OCI-LY7 (cell line): ENCODE data around the gene EVX2. TPM values are rescaled to one million over a fixed set of nuclear protein-coding genes. Genes with fewer than 3 reads are reported as not detected.

Source experiments
- BruUV-seq: library from RNA; stranded (reverse); fragments of 400-500 nt; replicated peaks from 2 replicates; lab custom pipeline; 2021; lab: Mats Ljungman, UMichigan
- CTCF ChIA-PET: fragments of 300-600 bp; sonication (Branson Sonifier 250); formaldehyde crosslinking; loops from one replicate; lab custom pipeline; 2022; ENCODE audit warnings: antibody characterized with exemption; ENCODE audit not compliant: unreplicated experiment; lab: Charles Lee
- POLR2A ChIA-PET: fragments of 300-600 bp; sonication (Branson Sonifier 250); formaldehyde crosslinking; loops from one replicate; lab custom pipeline; 2022; ENCODE audit warnings: antibody characterized with exemption; lab: Charles Lee
- DNase-seq: peaks from one replicate; pipeline ENCODE4 v3.0.0-alpha.2; 2015; ENCODE audit warnings: low spot score
- H2AFZ ChIP-seq: fragments of 200-600 bp; sonication (generic), shearing (Covaris generic); 2 replicates; pipeline ENCODE4 v1.6.1; 2014; ENCODE audit warnings: mild to moderate bottlenecking, antibody characterized with exemption, low read length, moderate library complexity
- H3K27ac ChIP-seq: fragments of 200-600 bp; sonication (generic); 2 replicates; pipeline ENCODE4 v1.5.1; 2014; ENCODE audit warnings: mixed run types, low read depth, mild to moderate bottlenecking, moderate library complexity, low read length, inconsistent platforms; ENCODE audit not compliant: poor library complexity, severe bottlenecking
- H3K36me3 ChIP-seq: fragments of 200-600 bp; sonication (generic); 2 replicates; pipeline ENCODE4 v1.6.1; 2014; ENCODE audit warnings: mild to moderate bottlenecking, antibody characterized with exemption, low read length, moderate library complexity, mixed read lengths; ENCODE audit not compliant: insufficient read depth
- H3K4me1 ChIP-seq: fragments of 200-600 bp; sonication (generic); 2 replicates; pipeline ENCODE4 v1.5.1; 2014; ENCODE audit warnings: mild to moderate bottlenecking, low read length; ENCODE audit not compliant: insufficient read depth, poor library complexity, severe bottlenecking
- H3K4me2 ChIP-seq: fragments of 200-600 bp; sonication (generic); 2 replicates; pipeline ENCODE4 v1.6.1; 2014; ENCODE audit warnings: mild to moderate bottlenecking, low read length
- H3K4me3 ChIP-seq: fragments of 200-600 bp; sonication (generic); 2 replicates; pipeline ENCODE4 v1.5.1; 2014; ENCODE audit warnings: mild to moderate bottlenecking, low read depth, low read length; ENCODE audit not compliant: poor library complexity, severe bottlenecking
- H3K79me2 ChIP-seq: fragments of 200-600 bp; sonication (generic); 2 replicates; pipeline ENCODE4 v1.6.1; 2016; ENCODE audit warnings: low read depth, mild to moderate bottlenecking, low read length, moderate library complexity, mixed read lengths; ENCODE audit not compliant: insufficient read depth
- H3K9me2 ChIP-seq: fragments of 200-600 bp; sonication (generic); 2 replicates; pipeline ENCODE4 v1.6.1; 2016; ENCODE audit warnings: mild to moderate bottlenecking, low read length, mixed read lengths; ENCODE audit not compliant: insufficient read depth
- H3K9me3 ChIP-seq: fragments of 200-600 bp; sonication (generic); 2 replicates; pipeline ENCODE4 v1.6.1; 2014; ENCODE audit warnings: mild to moderate bottlenecking, mixed run types, low read length, mixed read lengths
- H4K20me1 ChIP-seq: fragments of 200-600 bp; sonication (generic); 2 replicates; pipeline ENCODE4 v1.6.1; 2014; ENCODE audit warnings: mild to moderate bottlenecking, antibody characterized with exemption, low read length, moderate library complexity, mixed read lengths; ENCODE audit not compliant: insufficient read depth
- CTCF ChIP-seq: fragments of 200-600 bp; sonication (generic); conservative IDR thresholded peaks from 2 replicates; pipeline ENCODE4 v1.5.1; 2014; ENCODE audit warnings: mild to moderate bottlenecking, antibody characterized with exemption, low read length, moderate library complexity, mixed read lengths
- EZH2phosphoT487 ChIP-seq: fragments of 200-600 bp; sonication (generic); IDR thresholded peaks from 2 replicates; pipeline ENCODE4 v1.6.1; 2018; ENCODE audit warnings: low read depth, borderline replicate concordance, mild to moderate bottlenecking, mixed run types, antibody characterized with exemption, low read length, moderate library complexity, mixed read lengths
- intact Hi-C: fragments of 100-400 bp; cut with micrococcal nuclease; formaldehyde crosslinking; loops from one replicate; pipeline ENCODE4 v1.10.0; 2022; ENCODE audit not compliant: unreplicated experiment
- total RNA-seq, 2 experiments: library from RNA; depleted of rRNA in 1 of 2; stranded (reverse); fragments of >200 nt in 1 of 2; shearing (Covaris generic) in 1 of 2; gene quantifications; 2 replicates each; pipeline ENCODE4 v1.2.3, GENCODE V29; 2014 to 2022

EVX2 gene
- total RNA-seq, 2 experiments from 2014 or later, result not detected

GRCh38 chr2:176129813-176130146 lies 46.0 kb upstream of the EVX2 start:
- CTCF ChIA-PET, result no interaction called here
- no peak for DNase-seq
- no peak overlapping the region for H3K4me2 ChIP-seq
- no peak overlapping the region for H2AFZ ChIP-seq
- intact Hi-C loops, result loop anchor here (5.0 kb wide), 1 partner anchor 423 kb away; no protein-coding TSS in a partner anchor
- no peaks in the 10 kb centered on the region for H3K9me3 ChIP-seq
- POLR2A ChIA-PET, result no interaction called here
- H4K20me1 ChIP-seq, result no peaks in the 10 kb centered on the region
- no peaks in the 10 kb centered on the region for H3K4me1 ChIP-seq
- H3K79me2 ChIP-seq, result no peaks in the 10 kb centered on the region
- no peaks in the 10 kb centered on the region for H3K36me3 ChIP-seq
- H3K4me3 ChIP-seq, result no peak overlapping the region
- no TSS peak for BruUV-seq
- H3K27ac ChIP-seq, result no peak overlapping the region
- H3K9me2 ChIP-seq, result no peaks in the 10 kb centered on the region
- no peak for TF ChIP-seq EZH2phosphoT487
- no peak for TF ChIP-seq CTCF

GRCh38 chr2:176128982-176129796 lies 45.4 kb upstream of the EVX2 start, which contains the start of gene HOXD8:
Gene HOXD8 (plus strand): TSS chr2:176129705. CDS start chr2:176130367, 662 bp downstream.
- BruUV-seq, result no TSS peak
- H3K4me2 ChIP-seq, result no peak within 1 kb of the TSS
- DNase-seq, result no peak

More at GRCh38 chr2:176128982-176129796, 45.4 kb upstream of the EVX2 start, which contains the start of gene HOXD8:
- no peaks in the 10 kb centered on the region for H3K9me3 ChIP-seq
- H2AFZ ChIP-seq, result no peak within 1 kb of the TSS
- ChIA-PET POLR2A (no interaction called here), CTCF (no interaction called here)
- H3K79me2 ChIP-seq, result no peaks in the 10 kb centered on the region
- H3K9me2 ChIP-seq, result no peaks in the 10 kb centered on the region
- H3K27ac ChIP-seq, result no peak within 1 kb of the TSS
- H3K4me1 ChIP-seq, result no peaks in the 10 kb centered on the region
- no peaks in the 10 kb centered on the region for H4K20me1 ChIP-seq
- no peak within 1 kb of the TSS for H3K4me3 ChIP-seq
- no peaks in the 10 kb centered on the region for H3K36me3 ChIP-seq
- TF ChIP-seq CTCF, result no peak
- TF ChIP-seq EZH2phosphoT487, result no peak
- intact Hi-C loops, result loop anchor here (5.0 kb wide), 1 partner anchor 423 kb away; no protein-coding TSS in a partner anchor
